Loucy (cell line): ENCODE measurements around the gene TMED7.
"Not testable (repeated sequence)": the region's sequence is repeated elsewhere in the genome, so short reads cannot be mapped to it uniquely, and the experiment has no call there.

ENCODE experiments used
- H2AFZ ChIP-seq: fragments of 200-600 bp; sonication (generic); 2 replicates; pipeline ENCODE4 v1.6.0; 2016; ENCODE audit warnings: antibody characterized with exemption, mild to moderate bottlenecking, low read length, moderate library complexity
- H3F3A ChIP-seq: fragments of 200-600 bp; 2 replicates; pipeline ENCODE4 v1.6.0; 2016; ENCODE audit warnings: antibody characterized with exemption, low read depth, mild to moderate bottlenecking
- H3K27me3 ChIP-seq: fragments of 200-600 bp; sonication (generic); 2 replicates; pipeline ENCODE4 v1.6.1; 2014; ENCODE audit warnings: low read length, mild to moderate bottlenecking; ENCODE audit not compliant: insufficient read depth, poor library complexity, severe bottlenecking
- H3K36me3 ChIP-seq: fragments of 200-600 bp; sonication (generic); 2 replicates; pipeline ENCODE4 v1.6.1; 2016; ENCODE audit warnings: low read length; ENCODE audit not compliant: insufficient read depth
- H3K4me1 ChIP-seq: fragments of 200-600 bp; sonication (generic); 2 replicates; pipeline ENCODE4 v1.5.1; 2014; ENCODE audit warnings: low read length, mild to moderate bottlenecking; ENCODE audit not compliant: insufficient read depth, poor library complexity, severe bottlenecking
- H3K4me2 ChIP-seq: fragments of 200-600 bp; sonication (generic); 2 replicates; pipeline ENCODE4 v1.6.0; 2014; ENCODE audit warnings: antibody characterized with exemption, low read length, low read depth, mild to moderate bottlenecking; ENCODE audit not compliant: poor library complexity, severe bottlenecking
- H3K4me3 ChIP-seq: fragments of 200-600 bp; sonication (generic); 2 replicates; pipeline ENCODE4 v1.5.1; 2014; ENCODE audit warnings: low read length, mild to moderate bottlenecking, mixed read lengths; ENCODE audit not compliant: poor library complexity, severe bottlenecking
- H3K79me2 ChIP-seq: fragments of 200-600 bp; sonication (generic); 2 replicates; pipeline ENCODE4 v1.6.1; 2014; ENCODE audit warnings: low read length; ENCODE audit not compliant: insufficient read depth
- H3K9ac ChIP-seq: fragments of 200-600 bp; sonication (generic); 2 replicates; pipeline ENCODE4 v1.6.0; 2014; ENCODE audit warnings: mild to moderate bottlenecking, low read depth, low read length, moderate library complexity; ENCODE audit not compliant: poor library complexity, severe bottlenecking
- H3K9me2 ChIP-seq: fragments of 200-600 bp; sonication (generic); replicated peaks from 2 replicates; pipeline ENCODE4 v1.6.1; 2016; ENCODE audit warnings: low read depth, low read length, mixed read lengths
- H3K9me3 ChIP-seq: fragments of 200-600 bp; sonication (generic); 2 replicates; pipeline ENCODE4 v1.6.1; 2014; ENCODE audit warnings: mild to moderate bottlenecking, antibody characterized with exemption, low read length, low read depth; ENCODE audit not compliant: insufficient read depth
- H4K20me1 ChIP-seq: fragments of 200-600 bp; sonication (generic); 2 replicates; pipeline ENCODE4 v1.6.0; 2014; ENCODE audit warnings: antibody characterized with exemption, low read length, mild to moderate bottlenecking; ENCODE audit not compliant: insufficient read depth, poor library complexity, severe bottlenecking
- EZH2phosphoT487 ChIP-seq: fragments of 200-600 bp; IDR thresholded peaks from 2 replicates; pipeline ENCODE4 v1.6.1; 2018; ENCODE audit warnings: antibody characterized with exemption, mild to moderate bottlenecking, moderate library complexity, borderline replicate concordance
- TF ChIP-seq, protein P1 (sequence below): fragments of 200-600 bp; sonication (generic); conservative IDR thresholded peaks from 2 replicates; pipeline ENCODE4 v1.5.1; 2014; ENCODE audit warnings: mild to moderate bottlenecking, antibody characterized with exemption, low read length

Gene TMED7

DNA sequence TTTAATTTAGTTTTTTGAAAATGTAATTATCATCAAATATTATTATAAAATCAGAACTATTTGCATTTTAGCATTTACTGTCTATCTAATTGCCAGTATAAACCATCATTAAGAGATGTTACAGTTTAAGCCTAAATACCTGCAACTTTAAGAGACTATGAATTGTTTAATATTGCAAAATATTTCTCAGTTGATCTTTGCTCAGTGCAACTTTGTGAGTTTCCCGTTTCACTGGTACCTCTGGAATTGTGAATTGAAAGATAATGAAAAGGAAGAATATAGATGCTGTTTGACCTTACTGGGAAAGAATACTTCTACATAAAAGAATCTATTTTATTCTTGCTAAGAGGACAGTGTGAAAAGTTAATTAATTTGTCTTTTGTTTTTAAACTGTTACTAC lies 30.2 kb upstream of the TMED7 start:
- Histone ChIP-seq H3F3A (no peaks in the 10 kb centered on the region), H2AFZ (no peak overlapping the region), H3K36me3 (no peaks in the 10 kb centered on the region), H3K9me3 (no peaks in the 10 kb centered on the region), H3K4me1 (no peaks in the 10 kb centered on the region), H3K9ac (no peak overlapping the region), H4K20me1 (no peaks in the 10 kb centered on the region), H3K4me2 (no peak overlapping the region), H3K79me2 (no peaks in the 10 kb centered on the region), H3K4me3 (no peak overlapping the region), H3K9me2 (no peaks in the 10 kb centered on the region), H3K27me3 (no peaks in the 10 kb centered on the region)
- TF ChIP-seq, protein P1, sequence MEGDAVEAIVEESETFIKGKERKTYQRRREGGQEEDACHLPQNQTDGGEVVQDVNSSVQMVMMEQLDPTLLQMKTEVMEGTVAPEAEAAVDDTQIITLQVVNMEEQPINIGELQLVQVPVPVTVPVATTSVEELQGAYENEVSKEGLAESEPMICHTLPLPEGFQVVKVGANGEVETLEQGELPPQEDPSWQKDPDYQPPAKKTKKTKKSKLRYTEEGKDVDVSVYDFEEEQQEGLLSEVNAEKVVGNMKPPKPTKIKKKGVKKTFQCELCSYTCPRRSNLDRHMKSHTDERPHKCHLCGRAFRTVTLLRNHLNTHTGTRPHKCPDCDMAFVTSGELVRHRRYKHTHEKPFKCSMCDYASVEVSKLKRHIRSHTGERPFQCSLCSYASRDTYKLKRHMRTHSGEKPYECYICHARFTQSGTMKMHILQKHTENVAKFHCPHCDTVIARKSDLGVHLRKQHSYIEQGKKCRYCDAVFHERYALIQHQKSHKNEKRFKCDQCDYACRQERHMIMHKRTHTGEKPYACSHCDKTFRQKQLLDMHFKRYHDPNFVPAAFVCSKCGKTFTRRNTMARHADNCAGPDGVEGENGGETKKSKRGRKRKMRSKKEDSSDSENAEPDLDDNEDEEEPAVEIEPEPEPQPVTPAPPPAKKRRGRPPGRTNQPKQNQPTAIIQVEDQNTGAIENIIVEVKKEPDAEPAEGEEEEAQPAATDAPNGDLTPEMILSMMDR = no peak
- TF ChIP-seq EZH2phosphoT487 = no peak

GRCh38 chr5:115649541-115649940 lies 23.7 kb upstream of the TMED7 start:
- H2AFZ ChIP-seq = no peak overlapping the region

GRCh38 chr5:115648056-115648455 lies 22.2 kb upstream of the TMED7 start:
- Histone ChIP-seq H3K9ac (no peak overlapping the region), H2AFZ (no peak overlapping the region), H3K9me2 (no peaks in the 10 kb centered on the region), H3K79me2 (no peaks in the 10 kb centered on the region), H4K20me1 (no peaks in the 10 kb centered on the region), H3K9me3 (no peaks in the 10 kb centered on the region), H3K4me3 (no peak overlapping the region), H3F3A (no peaks in the 10 kb centered on the region), H3K27me3 (no peaks in the 10 kb centered on the region), H3K4me2 (no peak overlapping the region), H3K36me3 (no peaks in the 10 kb centered on the region), H3K4me1 (no peaks in the 10 kb centered on the region)
- TF ChIP-seq EZH2phosphoT487 = no peak
- TF ChIP-seq, protein P1 = no peak

More at GRCh38 chr5:115649541-115649940, 23.7 kb upstream of the TMED7 start:
- Histone ChIP-seq H3K36me3 (no peaks in the 10 kb centered on the region), H3K9me3 (no peaks in the 10 kb centered on the region), H3K9ac (no peak overlapping the region), H3K4me1 (no peaks in the 10 kb centered on the region), H3K4me3 (no peak overlapping the region), H3K4me2 (no peak overlapping the region), H3K9me2 (no peaks in the 10 kb centered on the region), H3K27me3 (no peaks in the 10 kb centered on the region), H3F3A (no peaks in the 10 kb centered on the region), H3K79me2 (no peaks in the 10 kb centered on the region), H4K20me1 (no peaks in the 10 kb centered on the region)
- TF ChIP-seq, protein P1 = no peak
- TF ChIP-seq EZH2phosphoT487 = no peak

- H3K9me3 ChIP-seq, H2AFZ ChIP-seq, H3K36me3 ChIP-seq, H3K4me2 ChIP-seq, H3K9me2 ChIP-seq, H3F3A ChIP-seq, H3K4me1 ChIP-seq, H3K4me3 ChIP-seq, H3K27me3 ChIP-seq, H4K20me1 ChIP-seq, H3K9ac ChIP-seq, H3K79me2 ChIP-seq: not testable (repeated sequence)
These were observed 19.6 kb upstream of the TMED7 start for GRCh38 chr5:115645386-115645785.
